GM18507 (cell line): ENCODE measurements around the gene PROCA1.
"Not testable (repeated sequence)": the region's sequence is repeated elsewhere in the genome, so short reads cannot be mapped to it uniquely, and the experiment has no call there.

Experiments
- DNase-seq: peaks from one replicate; pipeline ENCODE4 v3.0.0; 2011; ENCODE audit warnings: low read depth; ENCODE audit not compliant: insufficient read length; ENCODE audit errors: extremely low spot score
- FAIRE-seq: peaks from 2 replicates; lab custom pipeline; 2011; peaks lifted over from hg19 to GRCh38; lab: Jason Lieb, UNC

PROCA1 gene

DNA sequence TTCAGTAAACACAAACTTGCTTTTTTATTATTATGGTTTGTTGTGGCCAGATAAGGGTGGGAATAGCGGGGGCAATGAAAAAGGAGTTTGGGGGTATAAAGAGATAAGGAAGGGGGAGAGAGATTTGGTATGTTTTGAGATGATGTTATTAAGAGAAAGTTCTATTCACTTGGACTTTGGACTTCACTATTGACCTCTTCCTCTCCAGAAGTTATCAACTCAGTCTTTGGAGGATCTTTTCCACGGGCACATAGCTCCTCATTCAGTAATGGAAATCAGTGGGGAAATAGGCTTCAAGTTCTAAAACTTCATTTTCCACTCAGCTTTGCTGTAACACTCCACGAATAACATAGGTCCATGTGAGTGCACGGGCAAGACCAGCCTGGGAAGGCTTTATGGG, 23.2 kb downstream of the PROCA1 start:
- FAIRE-seq (no peak), DNase-seq (no peak)

DNA sequence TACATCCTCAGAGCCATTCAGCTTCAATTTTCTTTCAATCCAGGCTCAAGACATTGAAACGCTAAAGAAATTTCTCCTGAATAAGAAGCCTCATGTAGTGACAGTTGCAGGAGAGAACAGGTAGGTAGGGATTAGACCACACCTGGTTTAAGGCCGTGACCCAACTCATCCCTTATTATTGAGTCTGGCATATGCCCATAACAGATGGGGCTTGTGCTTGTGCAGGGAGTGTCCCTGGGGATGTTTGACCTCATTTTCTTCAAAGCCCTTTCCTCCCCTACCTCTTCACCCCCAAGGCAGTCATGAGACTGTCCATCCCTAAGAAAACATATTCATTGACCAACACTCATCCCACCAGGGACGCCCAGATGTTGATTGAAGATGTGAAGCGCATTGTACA, 25.4 kb downstream of the PROCA1 start:
- no peak for FAIRE-seq
- no peak for DNase-seq

DNA sequence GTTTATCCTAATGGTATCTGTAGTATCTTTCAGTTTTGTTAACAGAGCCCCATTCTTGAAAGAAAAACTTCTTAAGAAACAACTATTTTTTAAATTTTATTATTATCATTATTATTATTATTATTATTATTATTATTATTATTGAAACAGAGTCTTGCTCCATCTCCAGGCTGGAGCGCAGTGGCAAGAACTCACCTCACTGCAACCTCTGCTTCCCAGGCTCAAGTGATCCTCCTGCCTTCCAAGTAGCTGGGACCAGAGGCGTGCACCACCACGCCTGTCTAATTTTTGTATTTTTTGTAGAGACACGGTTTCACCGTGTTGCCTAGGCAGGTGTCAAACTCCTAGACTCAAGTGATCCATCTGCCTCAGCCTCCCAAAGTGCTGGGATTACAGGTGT, 26.3 kb downstream of the PROCA1 start:
- no peak for FAIRE-seq

DNA sequence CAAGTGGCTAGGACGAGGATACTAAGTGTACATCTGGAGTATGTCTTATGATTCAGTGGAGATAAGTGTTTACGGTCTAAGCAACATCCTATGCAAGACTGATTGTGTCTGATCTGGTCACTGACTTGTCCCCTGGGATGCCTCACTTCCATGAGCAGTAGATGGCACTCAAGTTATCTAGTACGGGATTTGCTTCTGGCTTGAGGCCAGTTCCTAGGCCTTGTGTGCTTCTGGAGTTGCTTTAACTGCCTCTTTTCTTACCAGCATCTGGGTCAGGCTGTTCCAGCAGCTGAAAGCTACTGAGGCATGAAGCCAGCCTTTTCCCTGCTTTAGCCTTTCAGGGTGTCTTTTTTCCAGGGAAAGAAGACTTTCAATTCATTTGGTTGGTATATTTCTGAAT, 26.7 kb downstream of the PROCA1 start:
- DNase-seq (no peak), FAIRE-seq (no peak)

More for the DNA sequence above, 26.3 kb downstream of the PROCA1 start:
- no peak for DNase-seq

DNA sequence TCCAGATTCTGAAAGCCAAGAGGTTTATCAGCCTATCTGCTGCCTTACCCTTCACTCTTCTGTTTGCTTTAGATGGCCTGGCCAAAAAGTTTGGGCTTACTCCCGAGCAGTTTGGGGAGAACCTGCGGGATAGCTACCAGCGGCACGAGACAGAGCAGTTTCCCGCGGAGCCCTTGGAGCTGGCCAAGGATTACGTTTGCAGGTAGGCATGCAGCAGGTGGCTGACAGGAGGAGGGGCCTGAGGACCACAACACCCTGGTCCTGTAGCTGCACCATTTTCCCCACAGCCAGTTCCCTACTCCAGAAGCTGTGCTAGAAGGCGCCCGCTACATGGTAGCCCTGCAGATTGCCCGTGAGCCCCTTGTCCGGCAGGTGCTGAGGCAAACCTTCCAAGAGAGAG, 29.0 kb downstream of the PROCA1 start:
- DNase-seq: no peak
- no peak for FAIRE-seq

DNA sequence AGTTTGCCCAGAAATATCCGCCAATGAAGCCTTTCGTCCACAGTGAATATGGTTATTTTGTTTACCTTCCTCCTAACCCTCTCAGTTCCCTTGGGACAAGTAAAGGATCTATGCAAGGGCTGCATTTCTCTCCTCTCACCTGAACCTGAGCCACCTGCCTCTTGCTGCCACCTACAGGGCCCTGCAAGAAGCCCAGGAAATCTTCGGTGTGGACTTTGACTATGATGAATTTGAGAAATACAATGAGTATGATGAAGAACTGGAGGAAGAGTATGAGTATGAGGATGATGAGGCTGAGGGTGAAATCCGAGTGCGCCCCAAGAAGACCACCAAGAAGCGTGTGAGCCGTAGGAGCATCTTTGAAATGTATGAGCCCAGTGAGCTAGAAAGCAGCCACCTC, 35.7 kb downstream of the PROCA1 start:
- FAIRE-seq: no peak

DNA sequence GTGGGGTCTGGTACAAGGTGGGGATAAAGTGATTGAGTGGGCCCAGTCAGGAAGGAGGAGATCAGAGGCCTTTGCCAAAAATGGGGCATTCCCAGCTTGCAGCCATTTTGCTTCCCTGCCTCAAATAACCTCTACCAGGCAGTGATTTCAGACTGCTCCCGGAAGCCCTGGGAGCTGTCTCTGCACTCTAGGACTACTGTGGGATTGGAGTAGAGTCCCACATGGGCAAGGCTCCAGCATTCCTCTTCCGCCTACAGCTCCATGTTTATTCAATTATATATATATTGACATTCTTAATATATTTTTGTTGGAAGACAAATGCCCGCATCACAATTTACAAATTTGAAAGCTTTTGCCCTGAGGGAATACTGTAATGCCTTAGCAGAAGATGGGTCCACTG, 36.2 kb downstream of the PROCA1 start:
- DNase-seq (no peak), FAIRE-seq (no peak)

More for the DNA sequence above, 35.7 kb downstream of the PROCA1 start:
- no peak for DNase-seq

DNA sequence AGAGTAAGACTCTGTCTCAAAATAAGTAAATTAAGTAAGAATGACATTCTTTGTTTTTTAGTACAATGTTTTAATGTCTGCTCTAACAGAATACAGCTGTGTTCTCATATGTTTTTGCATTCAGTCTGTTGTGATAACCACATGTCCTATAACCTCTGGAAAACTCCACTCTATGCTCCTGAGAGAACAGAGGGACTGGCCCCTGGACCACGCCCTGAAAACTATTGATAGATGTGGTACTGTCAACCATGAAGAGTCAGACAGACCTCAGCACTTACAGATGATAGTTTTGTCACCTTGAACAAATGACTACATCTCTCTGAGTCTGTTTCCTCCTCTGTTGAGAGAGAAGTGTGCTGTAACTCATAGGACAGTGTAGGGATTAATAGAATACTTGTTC, 41.8 kb downstream of the PROCA1 start:
- no peak for FAIRE-seq
- no peak for DNase-seq

DNA sequence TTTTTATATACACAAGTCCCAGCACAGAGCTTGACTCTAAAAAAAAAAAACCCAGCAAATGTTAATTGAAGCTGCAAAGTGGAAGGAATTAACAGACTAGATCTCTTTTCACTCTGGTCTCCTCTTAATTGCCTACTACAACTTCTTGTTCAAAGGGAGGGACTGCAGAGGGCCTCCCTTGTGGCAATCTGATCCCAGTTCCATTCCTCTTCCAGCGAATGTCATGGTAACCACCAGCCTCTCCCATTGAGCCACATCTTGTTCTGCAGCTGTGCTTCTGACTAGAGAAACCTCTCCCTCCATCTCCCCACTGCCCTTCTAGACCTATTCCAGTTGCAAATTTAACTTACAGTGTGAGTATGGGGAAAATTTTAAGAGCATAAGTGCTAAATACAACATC, 43.8 kb downstream of the PROCA1 start:
- DNase-seq (no peak), FAIRE-seq (no peak)

DNA sequence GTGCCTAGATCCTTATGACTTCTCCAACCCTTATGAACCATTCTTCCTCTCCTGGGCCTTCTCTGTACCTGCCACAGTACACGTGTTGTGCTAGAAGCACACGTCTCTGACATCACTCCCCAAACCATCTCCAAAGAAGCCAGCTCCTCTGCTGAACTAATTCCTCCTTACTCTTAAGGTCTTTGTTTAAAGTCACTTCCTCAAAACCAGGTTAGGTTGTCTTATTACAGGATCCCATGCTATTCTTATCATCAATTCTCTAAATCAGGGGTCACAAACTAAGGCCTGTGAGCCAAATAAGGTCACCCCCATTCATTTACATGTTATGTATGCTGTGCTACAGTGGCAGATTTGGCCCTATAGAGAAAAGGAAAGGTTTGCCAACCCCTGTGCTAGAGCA, 45.7 kb downstream of the PROCA1 start:
- DNase-seq (no peak), FAIRE-seq (no peak)

DNA sequence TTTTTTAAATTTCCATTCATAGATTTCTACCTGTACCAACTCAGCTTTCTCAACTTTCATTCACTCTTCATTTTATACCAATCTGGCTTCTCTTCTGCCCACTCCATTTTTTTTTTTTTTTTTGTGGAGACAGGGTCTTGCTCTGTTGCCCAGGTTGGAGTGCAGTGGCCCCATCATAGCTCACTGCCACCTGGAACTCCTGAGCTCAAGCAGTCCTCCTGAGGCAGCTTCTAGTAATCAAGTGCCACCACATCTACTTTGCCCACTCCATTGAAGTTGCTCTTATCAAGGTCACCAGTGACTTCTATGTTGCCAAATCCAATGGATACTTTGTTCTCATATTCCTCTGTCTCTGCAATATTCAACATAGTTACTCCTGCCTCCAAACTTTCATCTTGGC, 48.0 kb downstream of the PROCA1 start:
- FAIRE-seq: no peak

DNA sequence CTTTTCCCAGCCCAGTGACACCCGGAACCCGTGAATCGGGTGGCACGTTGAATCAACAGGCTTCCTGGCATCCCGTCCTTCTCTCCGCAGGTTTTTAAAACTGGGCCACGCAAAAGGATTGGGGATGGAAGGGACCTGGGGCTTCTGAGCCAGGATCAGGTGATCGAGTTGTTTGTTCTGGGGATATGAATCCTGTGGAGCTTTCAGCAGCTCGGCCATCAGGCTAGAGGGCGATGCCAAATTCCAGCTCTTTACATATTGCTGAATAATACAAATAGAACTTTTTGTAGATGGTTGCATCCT, 49.2 kb downstream of the PROCA1 start:
- no peak for FAIRE-seq

More for the DNA sequence above, 48.0 kb downstream of the PROCA1 start:
- no peak for DNase-seq

DNA sequence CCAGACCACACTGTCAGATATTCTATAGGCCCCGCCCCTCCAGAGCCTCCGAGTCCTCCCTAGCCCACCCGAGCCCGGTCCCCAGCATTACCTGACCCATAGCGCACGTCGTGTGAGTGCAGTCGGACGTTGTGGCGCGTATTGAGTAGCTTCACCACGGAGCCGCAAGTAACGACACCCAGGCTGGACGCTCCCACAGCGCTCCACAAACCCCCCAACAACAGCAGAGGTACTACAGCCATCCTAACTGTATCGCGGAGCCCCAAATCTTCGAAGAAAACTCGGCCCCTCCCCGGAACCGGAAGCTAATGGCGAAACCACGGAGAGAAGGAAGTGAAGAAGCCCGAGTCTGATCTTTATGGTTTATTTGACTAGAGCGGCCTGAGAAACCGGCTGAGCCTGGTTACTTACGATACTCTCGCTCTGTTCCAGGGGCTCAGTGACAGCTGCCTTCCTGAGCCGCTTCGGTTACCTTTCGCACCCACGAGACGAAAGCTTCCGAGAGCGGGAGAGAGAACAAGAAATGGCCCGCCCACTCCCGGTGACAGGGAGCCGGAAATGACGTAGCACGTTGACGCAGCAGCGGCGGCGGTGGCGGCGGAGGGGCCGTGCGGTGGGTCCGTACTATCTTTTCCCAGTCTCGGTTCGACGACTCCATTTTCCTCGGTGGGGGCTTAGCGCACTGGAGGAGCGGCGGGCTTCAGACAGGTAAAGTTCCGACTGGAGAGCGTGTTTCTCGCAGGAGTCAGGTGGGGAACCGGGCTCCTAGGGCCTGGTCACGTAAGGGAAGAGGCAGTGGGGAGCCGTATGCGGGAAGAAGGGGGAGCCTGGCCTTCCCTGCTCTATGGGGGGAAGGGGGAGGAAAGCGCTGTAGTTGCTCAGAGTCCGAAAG, 49.8 kb downstream of the PROCA1 start, which contains the start of the genes SDF2 and SUPT6H:
Gene SDF2 (minus strand): TSS at position 272 of the 892 bp plus-strand sequence. CDS start 30 bp downstream, at position 242.
Gene SUPT6H (plus strand): TSS at position 571 of the 892 bp plus-strand sequence. CDS start 11,197 bp downstream, outside the sequence.
- FAIRE-seq: peak; percentile 92
- peak; percentile 90 for DNase-seq

More for the DNA sequence above, 49.2 kb downstream of the PROCA1 start:
- DNase-seq: no peak

DNA sequence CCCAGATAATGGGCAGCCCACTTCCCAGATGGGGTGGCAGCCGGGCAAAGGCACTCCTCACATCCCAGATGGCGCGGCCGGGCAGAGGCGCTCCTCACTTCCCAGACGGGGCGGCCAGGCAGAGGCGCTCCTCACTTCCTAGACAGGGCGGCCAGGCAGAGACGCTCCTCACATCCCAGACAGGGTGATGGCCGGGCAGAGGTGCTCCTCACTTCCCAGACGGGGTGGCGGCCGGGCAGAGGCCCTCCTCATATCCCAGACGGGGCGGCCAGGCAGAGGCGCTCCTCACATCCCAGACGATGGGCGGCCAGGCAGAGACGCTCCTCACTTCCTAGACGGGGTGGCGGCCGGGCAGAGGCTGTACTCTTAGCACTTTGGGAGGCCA, 52.2 kb downstream of the PROCA1 start:
- DNase-seq, FAIRE-seq: not testable (repeated sequence)

DNA sequence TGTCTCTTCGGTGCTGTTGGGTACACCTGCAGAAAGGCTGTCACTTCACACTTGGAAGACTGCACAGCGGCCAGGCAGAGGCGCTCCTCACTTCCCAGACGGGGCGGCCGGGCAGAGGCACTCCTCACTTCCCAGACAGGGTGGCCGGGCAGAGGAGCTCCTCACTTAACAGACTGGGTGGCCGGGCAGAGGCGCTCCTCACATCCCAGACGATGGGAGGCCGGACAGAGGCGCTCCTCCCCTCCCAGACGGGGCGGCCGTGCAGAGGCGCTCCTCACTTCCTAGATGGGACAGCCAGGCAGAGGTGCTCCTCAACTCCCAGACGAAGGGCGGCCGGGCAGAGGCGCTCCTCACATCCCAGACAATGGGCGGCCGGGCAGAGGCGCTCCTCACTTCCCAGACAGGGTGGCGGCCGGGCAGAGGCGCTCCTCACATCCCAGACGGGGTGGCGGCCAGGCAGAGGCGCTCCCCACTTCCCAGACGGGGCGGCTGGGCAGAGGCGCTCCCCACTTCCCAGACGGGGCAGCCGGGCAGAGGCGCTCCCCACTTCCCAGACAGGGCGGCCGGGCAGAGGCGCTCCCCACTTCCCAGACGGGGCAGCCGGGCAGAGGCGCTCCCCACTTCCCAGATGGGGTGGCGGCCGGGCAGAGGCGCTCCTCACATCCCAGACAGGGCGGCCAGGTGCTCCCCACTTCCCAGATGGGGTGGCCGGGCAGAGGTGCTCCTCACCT, 52.8 kb downstream of the PROCA1 start:
- not testable (repeated sequence) for DNase-seq, FAIRE-seq

DNA sequence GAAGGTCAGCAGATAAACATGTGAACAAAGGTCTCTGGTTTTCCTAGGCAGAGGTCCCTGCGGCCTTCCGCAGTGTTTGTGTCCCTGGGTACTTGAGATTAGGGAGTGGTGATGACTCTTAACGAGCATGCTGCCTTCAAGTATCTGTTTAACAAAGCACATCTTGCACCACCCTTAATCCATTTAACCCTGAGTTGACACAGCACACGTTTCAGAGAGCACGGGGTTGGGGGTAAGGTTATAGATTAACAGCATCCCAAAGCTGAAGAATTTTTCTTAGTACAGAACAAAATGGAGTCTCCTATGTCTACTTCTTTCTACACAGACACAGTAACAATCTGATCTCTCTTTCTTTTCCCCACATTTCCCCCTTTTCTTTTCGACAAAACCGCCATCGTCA, 53.3 kb downstream of the PROCA1 start:
- not testable (repeated sequence) for DNase-seq, FAIRE-seq

DNA sequence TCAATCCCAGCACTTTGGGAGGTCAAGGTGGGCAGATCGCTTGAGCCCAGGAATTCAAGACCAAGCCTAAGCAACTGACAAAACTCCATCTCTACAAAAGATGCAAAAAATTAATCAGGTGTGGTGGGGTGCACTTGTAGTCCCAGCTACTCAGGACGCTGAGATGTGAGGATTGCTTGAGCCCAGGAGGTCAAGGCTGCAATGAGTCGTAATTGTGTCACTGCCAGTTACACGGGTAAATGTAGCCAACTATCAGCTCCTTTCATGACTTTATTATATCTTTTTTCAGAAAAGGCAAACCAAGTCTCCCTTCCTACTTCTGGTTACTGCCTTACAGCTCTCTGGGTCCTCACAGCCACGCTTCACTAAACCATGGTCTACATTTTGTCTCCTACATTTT, 53.9 kb downstream of the PROCA1 start:
- DNase-seq: no peak
- FAIRE-seq: no peak

DNA sequence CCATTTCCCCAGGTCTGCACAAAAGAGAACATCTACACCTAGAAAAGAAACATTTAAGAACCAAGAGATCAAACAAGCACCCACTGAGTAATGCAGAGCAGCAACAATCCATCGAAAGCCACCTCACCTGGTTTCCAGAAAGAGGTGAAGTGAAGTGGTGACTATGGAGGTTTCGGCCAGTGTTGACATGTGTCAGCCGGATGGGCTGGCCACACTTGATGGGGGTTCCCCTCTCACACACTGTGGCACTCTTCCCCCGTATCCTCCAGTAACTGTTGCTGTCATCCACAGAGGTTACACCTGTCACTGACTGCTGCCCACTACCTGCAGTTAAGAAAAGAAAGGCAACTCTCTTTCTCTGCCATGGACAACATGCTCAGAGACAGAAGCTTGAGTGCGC, 56.5 kb downstream of the PROCA1 start:
- no peak for FAIRE-seq
- DNase-seq: no peak
